ENCODE data around the gene FAM53C.

GRCh38 chr5:138349852-138350562 is 11.9 kb downstream of the FAM53C start:
- no peak for TF ChIP-seq CTCF (IDR thresholded peaks at IDR 0.05)
- no peak for TF ChIP-seq POLR2A (IDR thresholded peaks at IDR 0.05)

All from upper lobe of left lung (tissue), 4 donors.